ENCODE data around the gene GATAD2A.
A peak's percentile ranks its signal among the peaks of the same experiment; 100 is the strongest.

GATAD2A gene

DNA sequence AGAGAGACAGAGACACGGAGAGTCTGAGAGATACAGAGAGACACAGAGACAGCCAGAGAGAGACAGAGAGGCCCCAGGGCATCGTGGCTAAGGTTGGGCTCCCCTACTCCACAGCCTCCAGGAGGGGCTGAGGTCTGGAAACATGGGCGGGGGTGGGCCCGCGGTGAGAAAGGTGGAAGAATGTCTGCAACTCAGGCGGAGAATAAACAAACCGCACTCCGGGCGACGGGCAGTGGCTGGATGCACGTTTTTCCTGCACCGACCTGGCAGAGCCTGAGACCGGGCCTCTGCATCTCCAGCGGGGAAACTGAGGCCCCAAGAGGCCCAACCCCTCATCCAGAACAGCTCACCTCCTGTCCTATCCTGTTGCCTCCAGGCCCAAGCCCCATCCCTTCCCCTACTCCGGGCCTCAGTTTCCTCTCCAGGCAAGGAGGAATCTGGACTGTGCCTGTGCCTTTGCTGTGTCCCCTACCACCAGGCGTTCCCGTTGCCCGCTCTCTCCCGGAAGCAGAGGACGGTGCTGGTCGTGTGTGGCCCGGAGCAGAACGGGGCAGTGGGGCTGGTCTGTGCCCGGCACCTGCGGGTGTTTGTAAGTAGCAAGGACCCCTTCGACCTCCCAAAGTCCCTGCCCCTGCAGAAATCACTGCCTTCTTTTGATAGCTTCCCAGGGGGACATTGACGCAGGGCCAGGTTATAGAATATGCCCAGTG is 129.2 kb downstream of the GATAD2A start:
- no peak for DNase-seq

- DNase-seq = no peak
Observed at GRCh38 chr19:19535311-19536191, 130.1 kb downstream of the GATAD2A start.

GRCh38 chr19:19537075-19538048 is 131.9 kb downstream of the GATAD2A start:
- DNase-seq = no peak

- no peak for DNase-seq
Observed at GRCh38 chr19:19538061-19538784, 132.7 kb downstream of the GATAD2A start, which contains the start of gene CILP2. Gene CILP2 (plus strand): TSS chr19:19538265. CDS start chr19:19538350, 85 bp downstream.

DNA sequence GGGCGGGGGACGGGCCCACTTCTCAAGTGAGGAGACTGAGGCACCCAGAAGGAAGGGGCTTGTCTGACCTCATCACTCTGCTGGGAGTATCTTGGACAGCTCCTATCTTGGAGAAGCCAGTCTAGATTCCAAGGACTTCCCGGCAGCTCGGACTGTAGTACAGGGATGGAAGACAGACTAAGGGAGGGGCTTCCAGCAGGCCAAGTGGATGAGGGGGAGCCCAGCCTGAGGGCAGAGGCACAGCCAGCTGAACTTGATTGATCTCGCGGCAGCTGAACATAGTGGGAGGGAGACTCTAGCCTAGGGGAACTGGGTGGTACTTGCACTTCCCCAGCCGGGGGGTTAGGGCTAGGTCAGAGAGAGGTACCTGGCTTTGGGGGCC is 133.3 kb downstream of the GATAD2A start:
- no peak for DNase-seq

DNA sequence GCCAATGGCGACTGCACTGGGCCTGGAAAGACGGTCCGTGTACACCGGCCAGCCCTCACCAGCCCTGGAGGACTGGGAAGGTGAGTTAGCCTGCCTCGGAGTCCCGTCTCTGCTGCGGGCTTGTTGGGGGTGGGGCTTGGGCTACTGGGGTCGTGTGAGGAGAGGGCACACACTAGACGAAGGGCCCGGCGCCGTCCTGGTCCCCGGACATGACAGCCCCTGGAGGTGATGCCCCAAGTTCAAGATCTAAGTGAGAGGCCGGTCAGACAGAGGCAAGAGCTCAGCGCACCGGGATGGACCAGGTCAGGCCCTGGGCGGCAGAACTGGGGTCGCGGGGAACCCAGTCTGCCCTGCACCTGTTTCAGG is 134.2 kb downstream of the GATAD2A start:
- no peak for DNase-seq

DNA sequence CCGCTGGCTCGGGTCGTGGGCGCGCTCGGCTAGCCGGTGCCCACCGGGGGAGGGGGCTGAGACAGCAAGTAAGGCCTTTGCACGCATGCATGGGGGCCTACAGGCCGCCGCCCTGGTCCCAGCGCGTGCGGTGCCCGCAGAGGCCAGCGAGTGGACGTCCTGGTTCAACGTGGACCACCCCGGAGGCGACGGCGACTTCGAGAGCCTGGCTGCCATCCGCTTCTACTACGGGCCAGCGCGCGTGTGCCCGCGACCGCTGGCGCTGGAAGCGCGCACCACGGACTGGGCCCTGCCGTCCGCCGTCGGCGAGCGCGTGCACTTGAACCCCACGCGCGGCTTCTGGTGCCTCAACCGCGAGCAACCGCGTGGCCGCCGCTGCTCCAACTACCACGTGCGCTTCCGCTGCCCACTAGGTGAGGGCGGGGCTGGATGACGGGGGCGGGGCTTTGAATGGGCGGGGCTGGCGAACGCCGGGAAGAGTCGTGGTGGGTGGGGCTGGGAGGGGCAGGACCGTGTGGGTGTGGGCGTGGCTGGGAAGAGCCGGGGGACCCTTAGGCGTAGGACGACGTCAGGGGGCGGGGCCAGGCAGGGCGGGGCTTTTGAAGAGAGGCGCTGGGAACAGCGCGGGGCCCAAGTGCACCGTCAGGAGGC is 134.7 kb downstream of the GATAD2A start:
- DNase-seq = peak; percentile 33

DNA sequence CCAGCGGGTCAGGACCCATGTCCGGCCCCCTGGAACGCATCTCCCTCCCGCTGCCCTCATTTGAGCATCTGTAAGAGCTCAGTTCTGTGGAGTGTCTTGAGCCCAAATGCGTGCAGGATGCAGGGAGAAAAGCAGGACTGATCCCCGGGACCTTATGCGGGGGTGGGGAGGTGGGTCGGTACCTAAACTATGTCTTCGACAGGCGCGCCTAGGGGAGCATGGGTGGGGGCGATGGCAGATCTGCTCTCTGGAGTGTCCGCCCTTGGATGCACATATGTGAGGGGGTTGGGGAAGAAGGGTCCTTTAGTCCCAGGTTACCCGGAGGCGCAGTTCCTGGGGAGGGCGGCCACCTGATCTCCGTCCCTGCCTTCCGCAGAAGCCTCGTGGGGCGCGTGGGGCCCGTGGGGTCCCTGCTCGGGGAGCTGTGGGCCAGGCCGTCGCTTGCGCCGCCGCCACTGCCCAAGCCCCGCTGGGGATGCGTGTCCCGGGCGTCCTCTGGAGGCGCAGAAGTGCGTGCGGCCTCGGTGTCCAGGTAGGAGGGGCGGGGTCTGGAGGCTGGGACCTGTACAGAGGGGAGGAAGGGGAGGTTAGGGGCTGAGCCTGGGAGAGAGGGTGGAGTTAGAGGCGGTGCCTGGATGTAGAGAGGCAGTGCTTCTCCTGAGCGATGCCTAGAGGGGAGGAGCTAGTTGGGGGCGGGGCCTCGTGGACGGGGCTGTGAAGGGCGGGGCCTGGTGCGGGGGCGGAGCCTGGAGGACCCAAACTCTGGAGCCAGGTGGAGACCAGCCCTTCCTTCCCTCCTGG is 135.4 kb downstream of the GATAD2A start:
- peak; percentile 57 for DNase-seq

DNA sequence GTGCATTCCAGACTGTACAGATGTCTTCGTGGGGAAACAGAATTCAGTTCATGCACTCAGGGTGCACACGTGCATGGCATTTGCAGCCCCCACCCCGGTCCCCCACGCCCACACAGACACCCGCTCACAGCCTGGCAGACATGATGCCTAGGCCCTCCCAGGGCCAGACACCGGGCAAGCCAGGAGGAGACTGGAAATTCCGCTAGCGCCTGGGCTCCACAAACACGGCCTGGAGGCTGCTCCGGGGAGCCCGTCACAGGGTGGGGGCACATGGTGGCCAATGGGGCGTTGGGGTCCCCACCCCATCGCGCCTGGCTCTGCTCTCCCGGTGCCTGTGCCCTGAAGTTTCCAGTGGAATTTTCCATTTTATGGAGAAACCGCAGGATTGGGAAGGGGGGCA is 136.1 kb downstream of the GATAD2A start:
- DNase-seq = no peak

DNA sequence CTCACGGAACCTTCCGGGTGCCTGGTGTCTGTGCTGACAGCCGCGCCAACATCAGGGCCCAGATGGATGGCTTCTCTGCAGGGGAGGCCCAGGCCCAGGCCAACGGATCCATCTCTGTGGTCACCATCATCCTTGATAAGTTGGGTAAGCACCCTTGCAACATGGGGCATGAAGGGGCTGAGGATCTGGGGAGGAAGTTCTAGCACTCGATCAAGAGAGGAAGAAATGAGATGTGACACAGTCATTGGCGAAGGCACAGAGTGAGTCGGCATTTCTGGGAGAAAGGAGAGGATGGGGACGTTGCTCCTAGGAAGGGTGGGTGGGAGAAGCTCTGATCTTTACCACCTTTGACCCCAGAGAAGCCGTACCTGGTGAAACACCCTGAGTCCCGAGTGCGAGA is 137.0 kb downstream of the GATAD2A start:
- no peak for DNase-seq

- no peak for DNase-seq
Observed at GRCh38 chr19:19543101-19543500, 137.6 kb downstream of the GATAD2A start.

DNA sequence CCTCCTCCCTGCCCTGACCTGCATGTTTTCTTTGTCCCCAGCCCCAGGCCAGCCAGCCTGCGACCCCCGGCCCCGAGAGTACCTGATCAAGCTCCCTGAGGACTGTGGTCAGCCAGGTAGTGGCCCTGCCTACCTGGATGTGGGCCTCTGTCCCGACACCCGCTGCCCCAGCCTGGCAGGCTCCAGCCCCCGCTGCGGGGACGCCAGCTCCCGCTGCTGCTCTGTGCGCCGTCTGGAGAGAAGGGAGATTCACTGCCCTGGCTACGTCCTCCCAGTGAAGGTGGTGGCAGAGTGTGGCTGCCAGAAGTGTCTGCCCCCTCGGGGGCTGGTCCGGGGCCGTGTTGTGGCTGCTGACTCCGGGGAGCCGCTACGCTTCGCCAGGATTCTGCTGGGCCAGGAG is 138.2 kb downstream of the GATAD2A start:
- DNase-seq = no peak

- DNase-seq = no peak
Observed at GRCh38 chr19:19544257-19544953, 138.9 kb downstream of the GATAD2A start.

- DNase-seq = no peak
Observed at GRCh38 chr19:19544954-19545591, 139.6 kb downstream of the GATAD2A start.

DNA sequence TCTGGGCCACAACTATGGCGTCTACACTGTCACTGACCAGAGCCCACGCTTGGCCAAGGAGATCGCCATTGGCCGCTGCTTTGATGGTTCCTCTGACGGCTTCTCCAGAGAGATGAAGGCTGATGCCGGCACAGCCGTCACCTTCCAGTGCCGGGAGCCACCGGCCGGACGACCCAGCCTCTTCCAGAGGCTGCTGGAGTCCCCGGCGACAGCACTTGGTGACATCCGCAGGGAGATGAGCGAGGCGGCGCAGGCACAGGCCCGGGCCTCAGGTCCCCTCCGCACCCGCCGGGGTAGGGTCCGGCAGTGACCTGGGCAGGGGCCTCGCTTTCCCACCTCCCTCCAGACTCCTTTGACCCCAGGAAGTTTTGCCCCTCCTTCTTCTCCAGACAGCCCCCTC is 140.2 kb downstream of the GATAD2A start:
- no peak for DNase-seq

DNA sequence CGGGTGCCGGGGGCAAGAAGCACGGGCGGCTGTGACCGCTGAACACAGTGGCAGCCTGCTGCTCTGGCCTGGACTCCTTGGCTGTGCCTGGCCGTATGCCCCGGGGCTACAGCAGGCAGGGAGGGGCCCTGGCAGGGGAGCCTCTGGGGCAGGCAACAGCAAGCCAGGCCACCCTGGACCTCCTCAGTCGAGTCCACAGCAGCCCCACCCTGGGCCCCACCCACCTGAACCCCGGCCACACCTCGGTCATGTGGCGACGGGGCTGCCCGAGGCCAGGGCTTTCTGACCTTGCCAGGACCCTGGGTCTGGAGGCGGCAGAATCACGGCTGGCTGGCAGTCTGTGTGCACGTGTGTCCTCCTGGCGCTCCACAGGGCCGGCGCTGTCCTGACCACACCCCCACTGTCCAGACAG is 141.3 kb downstream of the GATAD2A start:
- DNase-seq = no peak

GRCh38 chr19:19547674-19548336 is 142.3 kb downstream of the GATAD2A start:
- DNase-seq = no peak

- DNase-seq = no peak
Observed at GRCh38 chr19:19548915-19549759, 143.7 kb downstream of the GATAD2A start.

Measured in activated CD4-positive, alpha-beta T cell treated with anti-CD3 and anti-CD28 coated beads for 1 hour (primary cell).